GM18508 (cell line): Measurements from ENCODE around the gene BACH2.
"Not testable (repeated sequence)": the region's sequence is repeated elsewhere in the genome, so short reads cannot be mapped to it uniquely, and the experiment has no call there.

Experiments used
- ATAC-seq: cut with Tn5 transposase; IDR thresholded peaks from one replicate; pipeline ENCODE4 v1.9.1; 2021; ENCODE audit warnings: moderate number of reproducible peaks; ENCODE audit not compliant: insufficient read depth, unreplicated experiment

The BACH2 gene

GRCh38 chr6:90218959-90219208, 77.8 kb downstream of the BACH2 start:
- no peak for ATAC-seq

- no peak for ATAC-seq
These were observed 79.0 kb downstream of the BACH2 start for GRCh38 chr6:90217506-90218127.

- ATAC-seq: no peak
These were observed 80.3 kb downstream of the BACH2 start for GRCh38 chr6:90216072-90216977.

- ATAC-seq: no peak
These were observed 81.7 kb downstream of the BACH2 start for GRCh38 chr6:90214966-90215365.

GRCh38 chr6:90214461-90214860, 82.2 kb downstream of the BACH2 start:
- ATAC-seq: no peak

- ATAC-seq: no peak
These were observed 84.4 kb downstream of the BACH2 start for GRCh38 chr6:90212274-90212673.

- ATAC-seq: no peak
These were observed 87.1 kb downstream of the BACH2 start for GRCh38 chr6:90209527-90209926.

GRCh38 chr6:90208690-90209089, 88.0 kb downstream of the BACH2 start:
- not testable (repeated sequence) for ATAC-seq

GRCh38 chr6:90204327-90205056, 92.2 kb downstream of the BACH2 start:
- ATAC-seq: no peak

GRCh38 chr6:90203672-90204071, 93.0 kb downstream of the BACH2 start:
- ATAC-seq: no peak

GRCh38 chr6:90202156-90202555, 94.5 kb downstream of the BACH2 start:
- no peak for ATAC-seq

- ATAC-seq: no peak
These were observed 96.7 kb downstream of the BACH2 start for GRCh38 chr6:90199900-90200299.

- ATAC-seq: no peak
These were observed 97.8 kb downstream of the BACH2 start for GRCh38 chr6:90198758-90199425.

- ATAC-seq: no peak
These were observed 98.7 kb downstream of the BACH2 start for GRCh38 chr6:90197854-90198496.

GRCh38 chr6:90195094-90195829, 101.4 kb downstream of the BACH2 start:
- ATAC-seq: no peak

GRCh38 chr6:90194371-90194841, 102.2 kb downstream of the BACH2 start:
- no peak for ATAC-seq

- no peak for ATAC-seq
These were observed 103.3 kb downstream of the BACH2 start for GRCh38 chr6:90193359-90193758.

GRCh38 chr6:90192857-90193256, 103.8 kb downstream of the BACH2 start:
- ATAC-seq: no peak

- ATAC-seq: no peak
These were observed 105.8 kb downstream of the BACH2 start for GRCh38 chr6:90190752-90191395.
